Hematopoietic multipotent progenitor cell treated with erythropoietin and hydrocortisone succinate and interleukin-3 and kit ligand, for 6 days (in vitro differentiated cells): Measurements from ENCODE around the gene INHBB.

Experiments
- DNase-seq: peaks from one replicate; pipeline ENCODE4 v3.0.0-alpha.2; 2015

Gene INHBB

DNA sequence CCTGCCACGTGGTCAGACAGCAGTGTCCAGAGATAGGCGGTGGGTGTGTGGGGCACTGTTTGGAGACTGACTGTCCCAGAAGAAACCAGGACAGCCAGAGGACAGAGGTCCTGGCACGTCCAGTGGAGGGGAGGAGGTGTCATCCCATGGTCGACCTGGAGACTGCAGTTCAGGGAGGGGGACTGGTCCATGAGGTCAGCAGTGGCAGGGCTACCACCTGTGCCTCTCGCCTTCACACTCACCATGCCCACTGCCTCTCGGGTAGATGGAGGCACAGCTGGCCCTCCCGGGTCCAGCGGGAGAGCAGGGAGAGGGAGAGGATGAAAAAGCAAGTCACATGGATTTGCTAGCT is 53.9 kb downstream of the INHBB start:
- no peak for DNase-seq

DNA sequence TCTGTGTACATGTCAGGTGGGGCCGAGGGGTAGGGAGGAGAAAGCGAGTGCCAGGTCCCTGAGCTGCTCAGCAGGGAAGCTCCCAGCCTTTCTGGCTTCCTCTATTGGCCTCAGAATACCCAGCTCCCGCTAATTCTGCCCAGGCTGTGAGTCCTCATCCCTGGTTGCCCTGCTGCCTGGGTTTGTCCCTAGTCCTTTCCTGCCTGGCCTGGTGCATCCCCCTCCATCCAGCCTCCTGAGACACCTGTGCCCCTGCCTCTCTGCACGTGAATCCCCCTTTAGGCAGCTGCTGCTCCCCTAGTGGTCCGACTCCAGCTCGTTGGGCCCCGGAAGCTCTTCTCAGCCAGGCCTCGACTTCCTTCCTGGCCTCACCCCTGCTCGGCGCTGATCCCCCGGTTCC is 54.6 kb downstream of the INHBB start:
- DNase-seq = no peak
